Thymus (tissue), 11 donors: ENCODE data around the gene C6orf89. TPM values are rescaled to one million over a fixed set of nuclear protein-coding genes. Genes with fewer than 3 reads are reported as not detected.
A peak's percentile ranks its signal among the peaks of the same experiment; 100 is the strongest.

Experiments used
- DNase-seq, 9 donors: peaks; one replicate each; pipeline ENCODE4 v3.0.0-alpha.2; 2013; ENCODE audit warnings: low spot score in 9 of 9, low read depth in 6 of 9, missing footprints in 1 of 9
- H3K27ac ChIP-seq, 2 donors: one replicate each; pipeline ENCODE4 v1.5.1; 2013; ENCODE audit warnings: control low read depth in 1 of 2, low read depth in 1 of 2, low read length in 1 of 2, mild to moderate bottlenecking in 1 of 2, moderate library complexity in 1 of 2
- H3K27me3 ChIP-seq, 2 donors: one replicate each; pipeline ENCODE4 v1.5.1; 2013; ENCODE audit warnings: low read length in 1 of 2; ENCODE audit not compliant: control insufficient read depth in 2 of 2, insufficient read depth in 1 of 2
- H3K36me3 ChIP-seq, 2 donors: one replicate each; pipeline ENCODE4 v1.5.1; 2013; ENCODE audit warnings: low read length in 1 of 2, mild to moderate bottlenecking in 1 of 2, moderate library complexity in 1 of 2; ENCODE audit not compliant: control insufficient read depth in 2 of 2, insufficient read depth in 2 of 2
- H3K4me1 ChIP-seq, 2 donors: one replicate each; pipeline ENCODE4 v1.5.1; 2013; ENCODE audit warnings: low read length in 2 of 2; ENCODE audit not compliant: control insufficient read depth in 2 of 2, insufficient read depth in 2 of 2
- H3K4me3 ChIP-seq, 2 donors: one replicate each; pipeline ENCODE4 v1.5.1; 2013; ENCODE audit warnings: low read length in 2 of 2, control low read depth in 1 of 2, mild to moderate bottlenecking in 1 of 2
- H3K9me3 ChIP-seq, 2 donors: one replicate each; pipeline ENCODE4 v1.5.1; 2013; ENCODE audit warnings: low read length in 1 of 2, mild to moderate bottlenecking in 1 of 2; ENCODE audit not compliant: control insufficient read depth in 2 of 2, insufficient read depth in 1 of 2
- WGBS: extraction: QIAGEN DNeasy Blood & Tissue Kit; methylation state at CpG from one replicate; pipeline ENCODE4 v1.1.7; 2013; 5-methylcytosine and 5-hydroxymethylcytosine counted together
- polyA plus RNA-seq: library from polyadenylated mRNA; stranded (reverse); fragments of 200-250 nt; gene quantifications from one replicate; pipeline ENCODE4 v1.2.3, GENCODE V29; 2013
- total RNA-seq: library from RNA; stranded (reverse); fragments of 120-200 nt; gene quantifications from one replicate; pipeline ENCODE4 v1.2.4, GENCODE V29; 2013
- donor health status: healthy.

C6orf89 gene
- total and polyA plus RNA-seq, 2 donors = 19.5 to 20.5 TPM

GRCh38 chr6:36963451-36964290, 77.9 kb downstream of the C6orf89 start:
- Histone ChIP-seq H3K4me3 (peak overlapping the region; percentile 23 to 46), H3K4me1 (peaks cover 24 to 59% of the 10 kb centered on the region in 2 donors), H3K27ac (peak overlapping the region; percentile 73 to 95), H3K36me3 (peaks cover 19 to 27% of the 10 kb centered on the region in 2 donors), H3K9me3 (peaks cover 0 to 11% of the 10 kb centered on the region in 2 donors), H3K27me3 (peaks cover 0 to 2% of the 10 kb centered on the region in 2 donors)
- WGBS = 40% methylated on average over 11 of the region's 11 CpGs
- DNase-seq = peak in 7 of 9 donors; percentile 55 to 93 (median 85)

GRCh38 chr6:36964349-36964748, 78.6 kb downstream of the C6orf89 start:
- Histone ChIP-seq H3K27ac (peak overlapping the region; percentile 33 to 95), H3K27me3 (peaks cover 0 to 2% of the 10 kb centered on the region in 2 donors), H3K4me3 (no peak overlapping the region), H3K9me3 (peaks cover 0 to 11% of the 10 kb centered on the region in 2 donors), H3K4me1 (peaks cover 24 to 58% of the 10 kb centered on the region in 2 donors), H3K36me3 (peaks cover 26 to 34% of the 10 kb centered on the region in 2 donors)
- 77% methylated on average over 6 of the region's 6 CpGs for WGBS
- DNase-seq = peak in 1 of 9 donors; percentile 34

- H3K27me3 ChIP-seq = peaks cover 0 to 2% of the 10 kb centered on the region in 2 donors
- no peak overlapping the region for H3K4me3 ChIP-seq
- peaks cover 31 to 39% of the 10 kb centered on the region in 2 donors for H3K36me3 ChIP-seq
- H3K4me1 ChIP-seq = peaks cover 24 to 57% of the 10 kb centered on the region in 2 donors
- peak overlapping the region in 1 of 2 donors; percentile 95 for H3K27ac ChIP-seq
- WGBS = 66% methylated on average over 4 of the region's 4 CpGs
- H3K9me3 ChIP-seq = peaks cover 0 to 11% of the 10 kb centered on the region in 2 donors
- DNase-seq = peak in 1 of 9 donors; percentile 52
Observed at GRCh38 chr6:36964908-36965307, 79.2 kb downstream of the C6orf89 start.

GRCh38 chr6:36967301-36967700, 81.5 kb downstream of the C6orf89 start:
- DNase-seq = no peak
- H3K27me3 ChIP-seq = no peaks in the 10 kb centered on the region
- peaks cover 55 to 63% of the 10 kb centered on the region in 2 donors for H3K36me3 ChIP-seq
- no peak overlapping the region for H3K4me3 ChIP-seq
- no peak overlapping the region for H3K27ac ChIP-seq
- 98% methylated on average over 3 of the region's 3 CpGs for WGBS
- peaks cover 23 to 42% of the 10 kb centered on the region in 2 donors for H3K4me1 ChIP-seq
- H3K9me3 ChIP-seq = peaks cover 0 to 9% of the 10 kb centered on the region in 2 donors

- no peak for DNase-seq
- Histone ChIP-seq H3K4me1 (peaks cover 22 to 38% of the 10 kb centered on the region in 2 donors), H3K36me3 (peaks cover 59 to 68% of the 10 kb centered on the region in 2 donors), H3K4me3 (no peak overlapping the region), H3K27me3 (no peaks in the 10 kb centered on the region), H3K27ac (no peak overlapping the region), H3K9me3 (peaks cover 0 to 9% of the 10 kb centered on the region in 2 donors)
- 98% methylated on average over 4 of the region's 4 CpGs for WGBS
Observed at GRCh38 chr6:36967757-36968156, 82.0 kb downstream of the C6orf89 start.

GRCh38 chr6:36968266-36968977, 82.7 kb downstream of the C6orf89 start:
- no peaks in the 10 kb centered on the region for H3K27me3 ChIP-seq
- 95% methylated on average over 16 of the region's 16 CpGs for WGBS
- H3K27ac ChIP-seq = no peak overlapping the region
- H3K4me3 ChIP-seq = no peak overlapping the region
- H3K36me3 ChIP-seq = peaks cover 66 to 75% of the 10 kb centered on the region in 2 donors
- peaks cover 16 to 31% of the 10 kb centered on the region in 2 donors for H3K4me1 ChIP-seq
- DNase-seq = no peak
- peaks cover 0 to 4% of the 10 kb centered on the region in 2 donors for H3K9me3 ChIP-seq

GRCh38 chr6:36969240-36969691, 83.5 kb downstream of the C6orf89 start:
- Histone ChIP-seq H3K27ac (no peak overlapping the region), H3K36me3 (peaks cover 74 to 83% of the 10 kb centered on the region in 2 donors), H3K9me3 (no peaks in the 10 kb centered on the region), H3K27me3 (no peaks in the 10 kb centered on the region), H3K4me3 (no peak overlapping the region), H3K4me1 (peaks cover 9 to 23% of the 10 kb centered on the region in 2 donors)
- 94% methylated on average over 14 of the region's 14 CpGs for WGBS
- DNase-seq = no peak

- peaks cover 0 to 13% of the 10 kb centered on the region in 2 donors for H3K4me1 ChIP-seq
Observed at GRCh38 chr6:36969988-36970891, 84.5 kb downstream of the C6orf89 start.

More at GRCh38 chr6:36969988-36970891, 84.5 kb downstream of the C6orf89 start:
- no peaks in the 10 kb centered on the region for H3K27me3 ChIP-seq
- peaks cover 84 to 93% of the 10 kb centered on the region in 2 donors for H3K36me3 ChIP-seq
- H3K4me3 ChIP-seq = no peak overlapping the region
- no peaks in the 10 kb centered on the region for H3K9me3 ChIP-seq
- H3K27ac ChIP-seq = no peak overlapping the region
- 94% methylated on average over 17 of the region's 17 CpGs for WGBS
- DNase-seq = no peak
